B cell (primary cell): Measurements from ENCODE around the gene LITAFD. TPM values are rescaled to one million over a fixed set of nuclear protein-coding genes. Genes with fewer than 3 reads are reported as not detected.

ENCODE experiments used
- ATAC-seq: fragments of 200-7000 bp; cut with Tn5 transposase; one replicate; pipeline ENCODE4 v1.10.0; 2021; ENCODE audit warnings: low read depth, mild to moderate bottlenecking, moderate number of reproducible peaks, moderate library complexity
- CTCF ChIA-PET: fragments of 350-600 bp; sonication (Branson Sonifier 250); formaldehyde crosslinking; loops from one replicate; lab custom pipeline; 2021; ENCODE audit warnings: antibody characterized with exemption, inconsistent platforms; lab: Charles Lee
- POLR2A ChIA-PET: fragments of 350-600 bp; sonication (Branson Sonifier 250); formaldehyde crosslinking; loops from one replicate; lab custom pipeline; 2021; ENCODE audit warnings: antibody characterized with exemption; lab: Charles Lee
- DNase-seq: peaks from one replicate; pipeline ENCODE4 v3.0.0; 2013
- H2AFZ ChIP-seq: 2 replicates; pipeline ENCODE4 v1.6.1; 2012; ENCODE audit warnings: mild to moderate bottlenecking, low read depth, low read length; ENCODE audit not compliant: insufficient read depth, poor library complexity, severe bottlenecking
- H3K27ac ChIP-seq, 2 donors: 1 replicate in 1 of 2; 2 replicates in 1 of 2; pipeline ENCODE4 v1.5.1; 2012 to 2013; ENCODE audit warnings: low read length in 2 of 2, mild to moderate bottlenecking in 2 of 2, moderate library complexity in 1 of 2
- H3K27me3 ChIP-seq, 4 experiments: fragments of 200-600 bp in 1 of 4; sonication (generic) in 1 of 4; replicated peaks in 1 of 4; 1 replicate in 2 of 4; 2 replicates in 2 of 4; pipeline versions ENCODE4 v1.6.1 to v1.7.0; 2013 to 2016; ENCODE audit warnings: low read length in 3 of 4, mild to moderate bottlenecking in 2 of 4, mixed read lengths in 1 of 4, moderate library complexity in 1 of 4; ENCODE audit not compliant: insufficient read depth in 4 of 4, control insufficient read depth in 3 of 4; ENCODE audit errors: control extremely low read depth in 1 of 4
- H3K36me3 ChIP-seq, 2 experiments: replicated peaks in 1 of 2; 1 replicate in 1 of 2; 2 replicates in 1 of 2; pipeline versions ENCODE4 v1.6.1 to v1.7.1; 2013; ENCODE audit warnings: low read length in 1 of 2; ENCODE audit not compliant: insufficient read depth in 2 of 2, control insufficient read depth in 1 of 2; ENCODE audit errors: control extremely low read depth in 1 of 2, extremely low read depth in 1 of 2
- H3K4me1 ChIP-seq, 2 donors: fragments of 200-600 bp in 1 of 2; sonication (generic) in 1 of 2; 1 replicate in 1 of 2; 2 replicates in 1 of 2; pipeline versions ENCODE4 v1.5.1 to v1.6.1; 2013 to 2017; ENCODE audit warnings: low read length in 2 of 2; ENCODE audit not compliant: control insufficient read depth in 2 of 2, insufficient read depth in 2 of 2
- H3K4me2 ChIP-seq: replicated peaks from 2 replicates; pipeline ENCODE3; 2012; ENCODE audit warnings: mild to moderate bottlenecking, low read depth, low read length; ENCODE audit not compliant: poor library complexity, severe bottlenecking
- H3K4me3 ChIP-seq, 5 experiments: fragments of 200-600 bp in 1 of 5; sonication (generic) in 1 of 5; 1 replicate in 3 of 5; 2 replicates in 2 of 5; pipeline versions ENCODE4 v1.5.1 to v1.7.0; 2011 to 2016; ENCODE audit warnings: low read length in 4 of 5, mild to moderate bottlenecking in 4 of 5, low read depth in 2 of 5, control low read depth in 1 of 5, moderate library complexity in 1 of 5; ENCODE audit not compliant: insufficient read depth in 1 of 5; ENCODE audit errors: control extremely low read depth in 1 of 5, extremely low read depth in 1 of 5
- H3K79me2 ChIP-seq: fragments of 200-600 bp; sonication (generic); one replicate; pipeline ENCODE4 v1.6.0; 2016; ENCODE audit warnings: low read length; ENCODE audit not compliant: control insufficient read depth, insufficient read depth
- H3K9ac ChIP-seq: fragments of 200-600 bp; sonication (generic); 2 replicates; pipeline ENCODE4 v1.6.1; 2017; ENCODE audit warnings: mild to moderate bottlenecking, low read length, moderate library complexity
- H3K9me3 ChIP-seq, 3 donors: one replicate each; pipeline versions ENCODE4 v1.6.1 to v1.7.1; 2013; ENCODE audit warnings: low read length in 2 of 3; ENCODE audit not compliant: control insufficient read depth in 2 of 3, insufficient read depth in 1 of 3; ENCODE audit errors: control extremely low read depth in 1 of 3
- H4K20me1 ChIP-seq: 2 replicates; pipeline ENCODE4 v1.6.0; 2012; ENCODE audit warnings: mild to moderate bottlenecking, low read length; ENCODE audit not compliant: insufficient read depth, control insufficient read depth, poor library complexity, severe bottlenecking
- H3K27ac Mint-ChIP-seq: one replicate; pipeline ENCODE4 v1.8.0; 2021; ENCODE audit warnings: mixed read lengths
- H3K27me3 Mint-ChIP-seq: one replicate; pipeline ENCODE4 v1.8.0; 2021; ENCODE audit warnings: mixed read lengths
- H3K4me1 Mint-ChIP-seq: one replicate; pipeline ENCODE4 v1.8.0; 2021; ENCODE audit warnings: mixed read lengths
- H3K4me3 Mint-ChIP-seq: one replicate; pipeline ENCODE4 v1.8.0; 2021; ENCODE audit warnings: mixed read lengths
- H3K9me3 Mint-ChIP-seq: one replicate; pipeline ENCODE4 v1.8.0; 2022; ENCODE audit warnings: mixed read lengths; ENCODE audit not compliant: insufficient read depth
- EZH2 ChIP-seq: IDR thresholded peaks from 2 replicates; pipeline ENCODE4 v1.6.1; 2012; ENCODE audit warnings: borderline replicate concordance, low read depth, mild to moderate bottlenecking, moderate library complexity, low read length; ENCODE audit not compliant: insufficient read depth, poor library complexity, severe bottlenecking
- WGBS: methylation state at CpG from one replicate; pipeline ENCODE4 v1.1.5; 2013; ENCODE audit warnings: missing lambda C conversion rate; ENCODE audit not compliant: insufficient coverage; 5-methylcytosine and 5-hydroxymethylcytosine counted together
- intact Hi-C: fragments of 100-400 bp; cut with micrococcal nuclease; formaldehyde crosslinking; loops from one replicate; pipeline ENCODE4 v1.10.0; 2022
- polyA plus RNA-seq: library from polyadenylated mRNA; depleted of rRNA; stranded (reverse); fragments of >200 nt; gene quantifications from 2 replicates; pipeline ENCODE4 v1.2.3, GENCODE V29; 2012
- total RNA-seq, 2 donors: library from RNA; stranded (reverse); fragments of 120-200 nt in 1 of 2; gene quantifications; 1 replicate in 1 of 2; 2 replicates in 1 of 2; pipeline versions ENCODE4 v1.2.3 to v1.2.4, GENCODE V29; 2013 to 2022
- TF ChIP-seq, protein P1 (sequence below): fragments of 200-600 bp; IDR thresholded peaks from one replicate; pipeline ENCODE4 v1.8.0; 2022; ENCODE audit warnings: antibody characterized with exemption, mild to moderate bottlenecking

The LITAFD gene
- total and polyA plus RNA-seq, 2 donors (not counting 1 experiment from before 2014, with no cell fraction given) = not detected

DNA sequence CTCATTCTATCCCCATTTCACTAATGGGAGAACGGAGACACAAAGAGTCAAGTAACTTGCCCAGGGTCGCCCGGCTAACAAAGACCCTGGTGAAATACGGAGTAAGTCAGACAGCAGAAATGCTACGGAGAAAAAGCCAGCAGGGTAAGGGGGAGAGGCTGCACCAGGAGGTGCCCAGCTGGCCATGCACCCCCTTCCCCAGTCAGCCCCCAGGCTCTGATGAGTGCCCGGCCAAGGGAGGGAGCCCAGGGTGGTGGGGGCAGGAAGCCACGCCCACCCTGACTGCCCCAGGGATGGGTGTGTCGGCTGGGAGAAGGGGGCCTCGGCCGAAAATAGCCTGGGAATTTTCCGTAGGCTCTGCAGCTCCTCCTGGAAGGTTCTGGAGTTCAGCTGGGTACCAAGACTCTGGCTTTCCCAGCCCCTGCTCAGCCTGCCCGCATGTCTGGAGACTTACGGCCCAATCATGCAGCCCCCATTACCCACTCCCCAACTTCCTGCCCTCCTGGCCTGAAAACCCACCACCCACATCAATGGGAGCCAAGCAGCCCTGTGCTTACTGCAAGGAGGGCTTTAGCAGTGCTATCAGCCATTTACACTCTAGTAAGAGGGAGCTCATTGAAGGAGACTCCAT lies 17.6 kb upstream of the LITAFD start:
- H3K9me3 Mint-ChIP-seq = no peaks in the 10 kb centered on the region
- peaks cover 52% of the 10 kb centered on the region for H3K4me1 Mint-ChIP-seq
- H3K79me2 ChIP-seq = peaks cover 73% of the 10 kb centered on the region
- no peak overlapping the region for H3K9ac ChIP-seq
- ChIA-PET POLR2A (no interaction called here), CTCF (interaction anchor here (1.2 kb wide), 1 partner anchor 144 kb away, joined by 3 read pairs; no protein-coding TSS in a partner anchor)
- no peak overlapping the region for H2AFZ ChIP-seq
- H3K27ac Mint-ChIP-seq = peak overlapping the region; percentile 77
- peaks cover 0 to 2% of the 10 kb centered on the region in 2 experiments for H3K36me3 ChIP-seq
- no peak for ATAC-seq
- peak overlapping the region; percentile 44 for H3K4me3 Mint-ChIP-seq
- DNase-seq = no peak
- H3K9me3 ChIP-seq = no peaks in the 10 kb centered on the region
- H3K4me2 ChIP-seq = peak overlapping the region; percentile 9
- H3K27ac ChIP-seq = no peak overlapping the region
- no peak overlapping the region for H3K4me3 ChIP-seq
- no peak for TF ChIP-seq EZH2
- TF ChIP-seq, protein P1, sequence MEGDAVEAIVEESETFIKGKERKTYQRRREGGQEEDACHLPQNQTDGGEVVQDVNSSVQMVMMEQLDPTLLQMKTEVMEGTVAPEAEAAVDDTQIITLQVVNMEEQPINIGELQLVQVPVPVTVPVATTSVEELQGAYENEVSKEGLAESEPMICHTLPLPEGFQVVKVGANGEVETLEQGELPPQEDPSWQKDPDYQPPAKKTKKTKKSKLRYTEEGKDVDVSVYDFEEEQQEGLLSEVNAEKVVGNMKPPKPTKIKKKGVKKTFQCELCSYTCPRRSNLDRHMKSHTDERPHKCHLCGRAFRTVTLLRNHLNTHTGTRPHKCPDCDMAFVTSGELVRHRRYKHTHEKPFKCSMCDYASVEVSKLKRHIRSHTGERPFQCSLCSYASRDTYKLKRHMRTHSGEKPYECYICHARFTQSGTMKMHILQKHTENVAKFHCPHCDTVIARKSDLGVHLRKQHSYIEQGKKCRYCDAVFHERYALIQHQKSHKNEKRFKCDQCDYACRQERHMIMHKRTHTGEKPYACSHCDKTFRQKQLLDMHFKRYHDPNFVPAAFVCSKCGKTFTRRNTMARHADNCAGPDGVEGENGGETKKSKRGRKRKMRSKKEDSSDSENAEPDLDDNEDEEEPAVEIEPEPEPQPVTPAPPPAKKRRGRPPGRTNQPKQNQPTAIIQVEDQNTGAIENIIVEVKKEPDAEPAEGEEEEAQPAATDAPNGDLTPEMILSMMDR = no peak
- no peaks in the 10 kb centered on the region for H3K27me3 ChIP-seq
- H4K20me1 ChIP-seq = peaks cover 80% of the 10 kb centered on the region
- peaks cover 24 to 47% of the 10 kb centered on the region in 2 donors for H3K4me1 ChIP-seq
- intact Hi-C loops = loop anchor here (5.0 kb wide), 2 partner anchors 297 to 1878 kb away; partner anchors contain the start of gene NUBP1
- WGBS = 69% methylated on average over 7 of the region's 13 CpGs
- H3K27me3 Mint-ChIP-seq = no peaks in the 10 kb centered on the region
